K562 (cell line): ENCODE data around the gene TBX19. TPM values are rescaled to one million over a fixed set of nuclear protein-coding genes. Genes with fewer than 3 reads are reported as not detected.

Source experiments
- ATF6 ChIP-seq: sonication (generic); formaldehyde crosslinking; IDR thresholded peaks from 2 replicates; pipeline ENCODE4 v1.4.0; 2020; ENCODE audit warnings: mild to moderate bottlenecking, missing genetic modification reagents
- CEBPG ChIP-seq, 3 experiments: fragments of 200-800 bp in 1 of 3; sonication (Bioruptor generic) in 1 of 3; sonication (generic) in 1 of 3; formaldehyde crosslinking in 1 of 3; IDR thresholded peaks in 2 of 3; conservative IDR thresholded peaks in 1 of 3; 2 replicates each; pipeline versions ENCODE4 v1.6.1 to v1.8.0; 2016 to 2022; ENCODE audit warnings: missing compliant biosample characterization in 2 of 3, missing genetic modification characterization in 2 of 3, mild to moderate bottlenecking in 1 of 3, missing genetic modification reagents in 1 of 3
- DNMT1 ChIP-seq: fragments of 450-650 bp; IDR thresholded peaks from 2 replicates; pipeline ENCODE4 v1.6.1; 2016; ENCODE audit warnings: antibody characterized with exemption, mild to moderate bottlenecking
- E2F8 ChIP-seq: fragments of 450-650 bp; IDR thresholded peaks from 2 replicates; pipeline ENCODE4 v1.7.1; 2018; ENCODE audit warnings: mild to moderate bottlenecking, low read depth; ENCODE audit not compliant: partially characterized antibody
- HDAC8 ChIP-seq: fragments of 450-650 bp; IDR thresholded peaks from 2 replicates; pipeline ENCODE4 v1.6.1; 2016; ENCODE audit warnings: mild to moderate bottlenecking, missing genetic modification characterization, moderate library complexity, missing compliant biosample characterization
- HES1 ChIP-seq: fragments of 450-650 bp; IDR thresholded peaks from 2 replicates; pipeline ENCODE4 v1.6.1; 2016; ENCODE audit warnings: low read depth, mild to moderate bottlenecking, moderate library complexity
- HIVEP1 ChIP-seq: fragments of 250-450 bp; sonication (Bioruptor Pico); IDR thresholded peaks from 2 replicates; pipeline ENCODE4 v1.4.0; 2020; ENCODE audit warnings: mild to moderate bottlenecking
- ILF3 ChIP-seq: fragments of 450-650 bp; IDR thresholded peaks from 2 replicates; pipeline ENCODE4 v1.6.1; 2018; ENCODE audit warnings: antibody characterized with exemption, mild to moderate bottlenecking, moderate library complexity, borderline replicate concordance
- KDM4B ChIP-seq, 2 experiments: fragments of 450-650 bp in 1 of 2; sonication (generic) in 1 of 2; IDR thresholded peaks; 2 replicates each; pipeline ENCODE4 v1.6.1; 2016 to 2017; ENCODE audit warnings: borderline replicate concordance in 2 of 2, antibody characterized with exemption in 1 of 2, low read depth in 1 of 2, mild to moderate bottlenecking in 1 of 2
- MXI1 ChIP-seq: IDR thresholded peaks from 2 replicates; pipeline ENCODE4 v1.6.1; 2011; ENCODE audit warnings: low read depth, mild to moderate bottlenecking, improper control_type of control experiment, low read length
- PCBP1 ChIP-seq: fragments of 200-400 bp; formaldehyde crosslinking; IDR thresholded peaks from 2 replicates; pipeline ENCODE4 v1.6.1; 2018; ENCODE audit warnings: mild to moderate bottlenecking, low read depth, low read length; ENCODE audit not compliant: poor library complexity, severe bottlenecking
- SRF ChIP-seq, 2 experiments: fragments of 250-450, 450-650 bp in 1 of 2; sonication (Bioruptor Pico) in 1 of 2; sonication (generic) in 1 of 2; formaldehyde crosslinking; IDR thresholded peaks; 2 replicates each; pipeline versions ENCODE4 v1.5.0 to v1.5.1; 2020 to 2022; ENCODE audit warnings: mild to moderate bottlenecking in 1 of 2, missing genetic modification reagents in 1 of 2
- TBP ChIP-seq: optimal IDR thresholded peaks from 2 replicates; pipeline ENCODE3; 2011; ENCODE audit warnings: low read depth, low read length, improper control_type of control experiment
- THRA ChIP-seq: fragments of 450-650 bp; IDR thresholded peaks from 2 replicates; pipeline ENCODE4 v1.6.1; 2017; ENCODE audit warnings: mild to moderate bottlenecking, moderate library complexity
- ZBTB1 ChIP-seq: sonication (generic); formaldehyde crosslinking; IDR thresholded peaks from 2 replicates; pipeline ENCODE4 v1.8.1; 2023; ENCODE audit warnings: missing genetic modification reagents, low read depth, mild to moderate bottlenecking, borderline replicate concordance
- ZC3H8 ChIP-seq: fragments of 450-650 bp; IDR thresholded peaks from 2 replicates; pipeline ENCODE4 v1.6.1; 2017
- ZNF239 ChIP-seq: fragments of 250-450 bp; sonication (Bioruptor Pico); IDR thresholded peaks from 2 replicates; pipeline ENCODE4 v1.4.0; 2020; ENCODE audit warnings: mild to moderate bottlenecking
- ZNF699 ChIP-seq: fragments of 250-450 bp; sonication (Bioruptor Pico); IDR thresholded peaks from 2 replicates; pipeline ENCODE4 v1.8.0; 2021; ENCODE audit warnings: mild to moderate bottlenecking, moderate library complexity; ENCODE audit not compliant: insufficient replicate concordance
- ZNF717 ChIP-seq: fragments of 250-450 bp; sonication (Bioruptor Pico); IDR thresholded peaks from 2 replicates; pipeline ENCODE4 v1.5.0; 2021
- ZNF77 ChIP-seq: fragments of 250-450 bp; sonication (Bioruptor Pico); IDR thresholded peaks from 2 replicates; pipeline ENCODE4 v1.5.0; 2020
- ZNF778 ChIP-seq: fragments of 450-650 bp; formaldehyde crosslinking; IDR thresholded peaks from 2 replicates; pipeline ENCODE4 v1.4.0; 2020; ENCODE audit warnings: mild to moderate bottlenecking, moderate library complexity
- ZSCAN29 ChIP-seq: fragments of 450-650 bp; IDR thresholded peaks from 2 replicates; pipeline ENCODE4 v1.6.1; 2017
- polyA plus RNA-seq, 8 experiments: library from polyadenylated mRNA; depleted of rRNA in 4 of 8; stranded (reverse) in 5 of 8; unstranded in 3 of 8; fragments of >200 nt; fragmentation: Nextera tagmentation in 2 of 8; fragmentation: Illumina TruSeq in 1 of 8; extraction: Ambion mirVana in 2 of 8; extraction: Trizol in 1 of 8; gene quantifications; 2 replicates each; pipeline versions ENCODE4 v1.2.1 to v1.2.3, GENCODE V29; 2011 to 2014; ENCODE audit warnings: inconsistent platforms in 1 of 8, missing spikeins in 1 of 8
- total RNA-seq, 7 experiments: library from RNA; depleted of rRNA in 6 of 7; stranded (reverse); fragments of >200 nt in 6 of 7; fragmentation: Illumina TruSeq in 2 of 7; extraction: Trizol in 2 of 7; gene quantifications; 2 replicates each; pipeline versions ENCODE4 v1.2.1 to v1.2.3, GENCODE V29; 2011 to 2021; ENCODE audit warnings: low replicate concordance in 1 of 7

Gene TBX19
- total and polyA plus RNA-seq, 9 of the 15 experiments (the other 6 are each of a cell fraction or from before 2014, with no cell fraction given) = 0.32 to 3.1 (median 0.95) TPM

- TF ChIP-seq HIVEP1 (CRISPR knock-in tag) (no peak), CEBPG (CRISPR knock-in tag; IDR thresholded peaks at IDR 0.05) (no peak), CEBPG (tag; conservative IDR thresholded peaks at IDR 0.05 in 1 of 2, IDR thresholded peaks at IDR 0.05 in 1 of 2) (peak in 1 of 2 experiments; percentile 53; a peak in 1 of 4 replicates), HES1 (peak; percentile 89), MXI1 (no peak), ZNF778 (CRISPR knock-in tag) (no peak), THRA (no peak), ZNF77 (CRISPR knock-in tag) (no peak), ATF6 (CRISPR knock-in tag) (no peak), ILF3 (no peak), ZNF239 (CRISPR knock-in tag) (no peak), TBP (no peak), ZNF699 (CRISPR knock-in tag) (no peak), KDM4B (IDR thresholded peaks at IDR 0.05; ENCODE audit: borderline replicate concordance in 2 of 2, low read depth in 1 of 2) (no peak), PCBP1 (no peak), HDAC8 (no peak), SRF (CRISPR knock-in tag; IDR thresholded peaks at IDR 0.05) (0 out of 4 replicates have a peak, but pooled peaks of 1 of the 2 experiments have one; percentile 22), ZNF717 (CRISPR knock-in tag) (no peak), E2F8 (no peak), DNMT1 (no peak), ZBTB1 (no peak), ZSCAN29 (no peak), ZC3H8 (no peak)
Observed at GRCh38 chr1:168281603-168282325, 1.1 kb downstream of the TBX19 start (continued).
